ENCODE results near the gene STAP2.

Gene STAP2

GRCh38 chr19:4368128-4368820 lies 29.6 kb upstream of the STAP2 start:
- no peak overlapping the region for H3K9ac ChIP-seq (ENCODE audit: low read length)

DNA sequence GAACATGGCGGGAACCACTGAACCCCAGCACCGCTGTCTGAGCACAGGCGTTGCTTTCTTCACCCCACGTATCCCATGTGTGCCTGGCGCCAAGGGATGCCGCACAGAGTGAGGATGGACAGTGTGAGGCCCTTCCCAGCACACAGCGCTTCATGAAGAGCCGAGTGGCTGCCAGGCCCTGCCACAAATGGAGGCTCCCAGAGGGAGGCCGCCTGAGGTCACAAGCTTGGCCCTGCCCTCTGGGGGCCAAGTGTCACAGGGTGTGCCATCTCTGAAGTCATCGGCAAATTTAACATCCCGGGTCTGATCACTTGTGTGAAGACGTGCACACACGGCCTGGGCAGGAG lies 29.1 kb upstream of the STAP2 start:
- H3K36me3 ChIP-seq (ENCODE audit: insufficient read depth, low read length), result peaks cover 30% of the 10 kb centered on the region
- no peak overlapping the region for H3K27ac ChIP-seq (ENCODE audit: low read depth, low read length)
- no peak overlapping the region for H3K4me3 ChIP-seq (ENCODE audit: low read depth in 1 of 2, low read length in 2 of 2)
- peaks cover 47% of the 10 kb centered on the region for H3K4me1 ChIP-seq (ENCODE audit: insufficient read depth, low read length)
- H3K27me3 ChIP-seq (ENCODE audit: control insufficient read depth in 1 of 2, insufficient read depth in 2 of 2, low read length in 2 of 2), result no peaks in the 10 kb centered on the region
- H3K9me3 ChIP-seq (ENCODE audit: low read length), result no peaks in the 10 kb centered on the region
- no peak overlapping the region for H3K9ac ChIP-seq (ENCODE audit: low read length)

More at GRCh38 chr19:4368128-4368820, 29.6 kb upstream of the STAP2 start:
- no peaks in the 10 kb centered on the region for H3K27me3 ChIP-seq (ENCODE audit: control insufficient read depth in 1 of 2, insufficient read depth in 2 of 2, low read length in 2 of 2)
- H3K4me1 ChIP-seq (ENCODE audit: insufficient read depth, low read length), result peaks cover 52% of the 10 kb centered on the region
- peaks cover 24% of the 10 kb centered on the region for H3K36me3 ChIP-seq (ENCODE audit: insufficient read depth, low read length)
- no peak overlapping the region for H3K4me3 ChIP-seq (ENCODE audit: low read depth in 1 of 2, low read length in 2 of 2)
- no peak overlapping the region for H3K27ac ChIP-seq (ENCODE audit: low read depth, low read length)
- H3K9me3 ChIP-seq (ENCODE audit: low read length), result no peaks in the 10 kb centered on the region

DNA sequence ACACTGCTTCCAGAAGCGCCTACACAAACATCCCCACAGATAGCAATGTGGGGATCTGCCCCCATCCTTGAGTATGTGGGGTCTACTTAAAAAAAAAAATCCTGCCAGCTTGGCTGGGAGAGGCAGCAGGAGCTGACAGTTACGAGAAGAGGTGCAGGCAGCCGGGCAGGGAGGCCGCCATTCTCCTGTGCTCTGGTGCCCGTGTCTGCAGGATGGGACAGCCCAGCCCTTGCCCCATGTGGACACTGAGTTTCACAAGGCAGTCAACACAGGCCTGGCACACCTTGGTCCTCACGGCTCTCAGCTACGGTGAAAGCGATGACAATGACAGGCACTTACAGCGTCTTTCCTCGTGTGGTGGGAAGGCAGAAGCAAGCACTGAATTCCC lies 28.7 kb upstream of the STAP2 start:
- Histone ChIP-seq H3K27me3 (ENCODE audit: control insufficient read depth in 1 of 2, insufficient read depth in 2 of 2, low read length in 2 of 2) (no peaks in the 10 kb centered on the region), H3K4me3 (ENCODE audit: low read depth in 1 of 2, low read length in 2 of 2) (no peak overlapping the region), H3K36me3 (ENCODE audit: insufficient read depth, low read length) (peaks cover 34% of the 10 kb centered on the region), H3K9ac (ENCODE audit: low read length) (no peak overlapping the region), H3K27ac (ENCODE audit: low read depth, low read length) (no peak overlapping the region), H3K9me3 (ENCODE audit: low read length) (no peaks in the 10 kb centered on the region), H3K4me1 (ENCODE audit: insufficient read depth, low read length) (peaks cover 43% of the 10 kb centered on the region)

DNA sequence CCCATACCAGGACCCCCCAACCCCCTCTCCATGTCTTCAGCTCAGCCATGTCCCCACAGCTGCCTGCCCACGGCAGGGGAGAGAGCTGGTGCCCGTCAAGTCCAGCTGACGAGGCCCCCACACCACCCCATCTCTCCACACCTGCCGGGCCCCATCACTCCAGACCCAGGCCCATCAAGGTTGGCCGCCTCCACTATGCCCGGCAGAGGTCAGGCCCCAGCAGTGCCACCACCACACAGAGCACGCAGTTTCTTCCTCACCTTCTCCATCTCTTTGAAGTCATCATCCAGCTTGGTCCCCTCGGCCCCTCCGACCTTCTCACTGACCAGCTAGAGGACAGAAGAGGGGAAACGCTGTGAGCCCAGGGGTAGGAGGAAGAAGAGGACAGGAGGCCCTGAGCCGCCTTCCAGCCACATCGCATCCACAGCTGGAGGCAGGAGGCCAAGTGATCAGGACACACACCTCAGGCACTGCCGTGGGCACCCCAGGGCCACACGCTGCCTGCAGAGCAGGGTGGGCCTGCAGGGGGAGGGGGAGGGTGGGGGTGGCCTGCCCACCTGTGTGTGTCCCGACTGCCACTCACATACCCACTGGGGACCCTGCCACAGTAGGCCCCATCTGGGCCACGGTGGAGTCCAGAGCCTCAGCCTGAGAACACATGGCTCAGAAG lies 28.2 kb upstream of the STAP2 start:
- Histone ChIP-seq H3K4me1 (ENCODE audit: insufficient read depth, low read length) (peaks cover 38% of the 10 kb centered on the region), H3K36me3 (ENCODE audit: insufficient read depth, low read length) (peaks cover 38% of the 10 kb centered on the region), H3K27me3 (ENCODE audit: control insufficient read depth in 1 of 2, insufficient read depth in 2 of 2, low read length in 2 of 2) (no peaks in the 10 kb centered on the region), H3K27ac (ENCODE audit: low read depth, low read length) (no peak overlapping the region), H3K4me3 (ENCODE audit: low read depth in 1 of 2, low read length in 2 of 2) (no peak overlapping the region), H3K9ac (ENCODE audit: low read length) (no peak overlapping the region), H3K9me3 (ENCODE audit: low read length) (no peaks in the 10 kb centered on the region)

DNA sequence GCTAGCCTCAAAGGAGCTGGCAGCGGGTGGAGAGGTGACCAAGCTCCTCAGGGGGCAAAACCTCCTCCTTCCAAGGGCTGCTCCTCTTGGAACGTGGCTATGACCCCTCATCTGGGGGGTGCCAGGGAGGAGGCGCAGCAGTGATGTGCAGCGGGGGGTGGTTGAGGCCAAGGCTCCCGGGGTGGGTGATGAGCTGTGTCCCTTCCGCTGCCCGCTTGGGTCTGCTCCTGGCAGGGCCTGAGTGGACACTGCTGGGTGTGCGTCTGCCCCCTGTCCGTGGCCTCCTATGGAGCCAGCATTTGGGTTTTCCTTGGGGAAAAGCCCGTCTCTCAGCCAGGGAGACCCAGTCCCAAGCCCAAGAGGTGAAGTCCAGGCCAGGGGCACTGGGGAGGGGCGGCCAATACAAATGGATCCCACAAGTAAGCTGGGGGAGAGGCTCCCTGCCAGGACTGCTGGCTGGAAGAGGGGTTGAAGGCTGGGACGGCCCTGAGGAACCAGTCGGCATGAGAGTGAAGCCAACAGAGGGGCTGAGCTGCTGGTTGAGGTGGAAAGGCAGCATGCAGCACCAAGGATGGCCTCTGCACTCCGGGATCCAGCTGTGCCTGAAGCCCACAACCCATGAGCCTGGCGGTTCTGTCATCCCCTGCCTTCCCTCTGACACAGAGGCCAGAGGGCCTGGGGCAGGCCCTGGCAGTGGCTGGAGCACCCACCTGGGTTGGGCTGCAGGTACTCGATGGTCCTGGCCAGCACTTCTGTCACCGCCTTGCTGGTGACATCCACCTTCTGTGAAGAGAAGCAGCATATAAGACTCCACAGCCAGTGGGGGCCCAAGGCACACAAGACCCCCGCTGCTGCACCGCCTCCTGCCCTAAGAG lies 27.4 kb upstream of the STAP2 start:
- H3K9me3 ChIP-seq (ENCODE audit: low read length), result no peaks in the 10 kb centered on the region
- H3K36me3 ChIP-seq (ENCODE audit: insufficient read depth, low read length), result peaks cover 38% of the 10 kb centered on the region
- H3K4me1 ChIP-seq (ENCODE audit: insufficient read depth, low read length), result peaks cover 31% of the 10 kb centered on the region
- H3K27me3 ChIP-seq (ENCODE audit: control insufficient read depth in 1 of 2, insufficient read depth in 2 of 2, low read length in 2 of 2), result no peaks in the 10 kb centered on the region
- no peak overlapping the region for H3K27ac ChIP-seq (ENCODE audit: low read depth, low read length)
- no peak overlapping the region for H3K4me3 ChIP-seq (ENCODE audit: low read depth in 1 of 2, low read length in 2 of 2)
- no peak overlapping the region for H3K9ac ChIP-seq (ENCODE audit: low read length)

DNA sequence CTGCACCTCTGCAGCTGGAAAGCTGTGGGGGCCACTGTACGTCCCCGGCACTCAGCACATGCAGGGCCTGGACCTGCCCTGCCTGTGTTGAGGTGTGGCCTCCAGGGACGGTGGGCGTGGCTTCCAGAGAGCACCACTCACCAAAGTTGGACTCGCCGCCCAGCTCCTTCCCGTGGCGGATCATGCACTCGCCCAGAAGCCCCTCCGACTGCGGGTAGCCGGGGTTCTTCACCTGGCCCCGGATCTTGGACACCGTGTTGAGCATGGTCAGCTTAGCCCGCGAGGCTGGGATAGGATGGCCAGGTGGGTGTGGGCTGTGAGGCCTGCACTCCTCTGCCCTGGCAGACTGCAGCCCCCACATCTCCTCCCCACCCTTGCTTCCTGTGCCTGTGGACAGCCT lies 26.7 kb upstream of the STAP2 start:
- Histone ChIP-seq H3K36me3 (ENCODE audit: insufficient read depth, low read length) (peaks cover 39% of the 10 kb centered on the region), H3K27ac (ENCODE audit: low read depth, low read length) (no peak overlapping the region), H3K9ac (ENCODE audit: low read length) (no peak overlapping the region), H3K4me1 (ENCODE audit: insufficient read depth, low read length) (peaks cover 25% of the 10 kb centered on the region), H3K4me3 (ENCODE audit: low read depth in 1 of 2, low read length in 2 of 2) (no peak overlapping the region), H3K9me3 (ENCODE audit: low read length) (no peaks in the 10 kb centered on the region), H3K27me3 (ENCODE audit: control insufficient read depth in 1 of 2, insufficient read depth in 2 of 2, low read length in 2 of 2) (no peaks in the 10 kb centered on the region)

DNA sequence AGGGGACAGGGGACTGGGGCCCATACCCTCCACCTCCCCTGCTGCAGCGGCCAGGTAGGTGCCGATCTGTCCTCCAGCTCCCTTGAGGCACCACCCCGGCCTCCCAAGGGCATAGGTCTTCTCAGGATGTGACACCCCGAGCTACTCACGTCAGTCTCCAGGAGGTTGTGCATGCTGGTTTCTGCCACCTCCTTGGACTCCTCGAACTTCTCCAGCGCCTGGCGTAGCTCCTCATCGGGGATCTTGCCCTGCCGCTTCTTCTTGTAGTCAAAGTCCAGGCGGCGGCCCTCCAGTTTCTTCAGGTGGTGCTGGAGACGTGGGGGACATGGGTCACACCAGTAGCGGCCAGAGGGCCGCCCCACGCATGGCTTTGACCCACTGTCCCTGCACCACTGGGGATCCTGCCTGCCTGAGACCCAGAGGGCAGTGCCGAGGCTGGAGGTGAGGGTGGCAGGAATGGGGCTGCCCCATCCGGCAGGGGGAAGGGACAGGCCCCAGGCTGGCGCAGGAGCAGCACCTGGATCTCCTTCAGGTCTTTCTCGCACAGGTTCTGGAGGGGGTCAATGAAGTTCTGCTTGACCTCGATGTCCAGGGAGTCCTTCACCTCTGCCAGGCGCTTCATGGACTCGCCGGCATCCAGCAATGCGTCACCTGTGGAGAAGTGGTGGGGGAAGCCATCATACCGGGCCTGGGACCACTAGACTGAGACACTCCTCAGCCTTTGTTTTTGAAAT lies 25.1 kb upstream of the STAP2 start:
- Histone ChIP-seq H3K4me1 (ENCODE audit: insufficient read depth, low read length) (peaks cover 13% of the 10 kb centered on the region), H3K9ac (ENCODE audit: low read length) (no peak overlapping the region), H3K27me3 (ENCODE audit: control insufficient read depth in 1 of 2, insufficient read depth in 2 of 2, low read length in 2 of 2) (no peaks in the 10 kb centered on the region), H3K36me3 (ENCODE audit: insufficient read depth, low read length) (peaks cover 55% of the 10 kb centered on the region), H3K27ac (ENCODE audit: low read depth, low read length) (no peak overlapping the region), H3K9me3 (ENCODE audit: low read length) (no peaks in the 10 kb centered on the region), H3K4me3 (ENCODE audit: low read depth in 1 of 2, low read length in 2 of 2) (no peak overlapping the region)

DNA sequence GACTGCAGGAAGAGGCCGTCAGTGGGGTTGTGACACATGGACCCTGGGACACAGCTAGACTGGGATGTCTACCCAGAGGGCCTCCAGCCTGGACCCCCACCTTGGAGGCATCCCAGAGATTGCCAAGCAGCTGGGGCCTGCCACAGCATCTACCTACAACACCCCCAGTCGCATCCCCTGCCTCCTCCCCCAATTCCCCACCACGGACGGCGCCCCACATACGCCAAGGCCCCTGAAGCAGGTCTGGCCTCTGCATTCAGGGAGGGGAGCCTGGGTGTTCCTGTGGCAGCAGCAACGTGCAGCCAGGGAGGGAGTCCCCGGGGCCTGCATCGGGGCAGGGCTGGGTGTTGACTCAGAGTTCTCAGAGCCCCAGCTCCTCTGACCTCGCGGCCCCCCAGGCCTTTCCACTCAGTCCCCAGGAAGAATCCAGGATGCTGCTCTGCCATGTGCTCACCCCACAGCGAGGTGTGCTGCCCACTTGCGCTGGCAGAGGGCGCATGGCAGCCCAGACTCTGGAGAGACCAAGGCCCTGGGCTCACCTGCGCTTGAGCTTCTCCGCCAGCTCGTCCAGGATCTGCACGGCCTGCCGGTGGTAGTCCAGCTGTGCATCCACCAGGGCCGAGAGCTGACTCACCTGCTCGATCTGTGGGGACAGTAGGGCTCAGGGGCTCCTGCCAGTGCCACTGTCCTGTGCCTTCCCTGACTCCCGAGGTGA lies 24.4 kb upstream of the STAP2 start:
- Histone ChIP-seq H3K36me3 (ENCODE audit: insufficient read depth, low read length) (peaks cover 57% of the 10 kb centered on the region), H3K4me1 (ENCODE audit: insufficient read depth, low read length) (peaks cover 6% of the 10 kb centered on the region), H3K27me3 (ENCODE audit: control insufficient read depth in 1 of 2, insufficient read depth in 2 of 2, low read length in 2 of 2) (no peaks in the 10 kb centered on the region), H3K27ac (ENCODE audit: low read depth, low read length) (no peak overlapping the region), H3K9me3 (ENCODE audit: low read length) (no peaks in the 10 kb centered on the region), H3K4me3 (ENCODE audit: low read depth in 1 of 2, low read length in 2 of 2) (no peak overlapping the region), H3K9ac (ENCODE audit: low read length) (no peak overlapping the region)

GRCh38 chr19:4362101-4362828 lies 23.6 kb upstream of the STAP2 start:
- H3K36me3 ChIP-seq (ENCODE audit: insufficient read depth, low read length), result peaks cover 57% of the 10 kb centered on the region
- H3K27ac ChIP-seq (ENCODE audit: low read depth, low read length), result no peak overlapping the region

More at GRCh38 chr19:4362101-4362828, 23.6 kb upstream of the STAP2 start:
- no peaks in the 10 kb centered on the region for H3K9me3 ChIP-seq (ENCODE audit: low read length)
- H3K27me3 ChIP-seq (ENCODE audit: control insufficient read depth in 1 of 2, insufficient read depth in 2 of 2, low read length in 2 of 2), result no peaks in the 10 kb centered on the region
- H3K4me3 ChIP-seq (ENCODE audit: low read depth in 1 of 2, low read length in 2 of 2), result no peak overlapping the region
- no peak overlapping the region for H3K9ac ChIP-seq (ENCODE audit: low read length)
- no peaks in the 10 kb centered on the region for H3K4me1 ChIP-seq (ENCODE audit: insufficient read depth, low read length)

All from muscle layer of colon (tissue), 2 donors.